GM23338 (cell line): Measurements from ENCODE around the gene TRABD2A. TPM values are rescaled to one million over a fixed set of nuclear protein-coding genes. Genes with fewer than 3 reads are reported as not detected.

ENCODE experiments used
- ATAC-seq: fragments of 200-7000 bp; cut with Tn5 transposase; 3 replicates; pipeline ENCODE4 v1.9.1; 2020
- DNase-seq: peaks from one replicate; pipeline ENCODE4 v3.0.0-alpha.2; 2015; ENCODE audit warnings: low spot score
- H2AFZ ChIP-seq: fragments of 200-600 bp; sonication (generic); 2 replicates; pipeline ENCODE4 v1.8.0; 2016; ENCODE audit warnings: antibody characterized with exemption, mild to moderate bottlenecking, moderate library complexity
- H3F3A ChIP-seq: fragments of 200-600 bp; sonication (generic); replicated peaks from 2 replicates; pipeline ENCODE4 v1.8.0; 2017; ENCODE audit warnings: antibody characterized with exemption, mixed run types, low read depth
- H3K27ac ChIP-seq: fragments of 200-600 bp; sonication (generic); 2 replicates; pipeline ENCODE4 v1.6.1; 2016; ENCODE audit warnings: low read depth
- H3K27me3 ChIP-seq: fragments of 200-600 bp; sonication (generic); 2 replicates; pipeline ENCODE4 v1.8.0; 2016; ENCODE audit warnings: mild to moderate bottlenecking, mixed run types, moderate library complexity; ENCODE audit not compliant: insufficient read depth
- H3K36me3 ChIP-seq: fragments of 200-600 bp; sonication (generic); 2 replicates; pipeline ENCODE4 v1.8.0; 2016; ENCODE audit warnings: mild to moderate bottlenecking; ENCODE audit not compliant: insufficient read depth
- H3K4me1 ChIP-seq: fragments of 200-600 bp; sonication (generic); 2 replicates; pipeline ENCODE4 v1.8.0; 2016; ENCODE audit warnings: mild to moderate bottlenecking, moderate library complexity; ENCODE audit not compliant: insufficient read depth
- H3K4me2 ChIP-seq: fragments of 200-600 bp; sonication (generic); 2 replicates; pipeline ENCODE4 v1.7.1; 2017; ENCODE audit warnings: mixed run types
- H3K4me3 ChIP-seq: fragments of 200-600 bp; sonication (generic); 2 replicates; pipeline ENCODE4 v1.6.1; 2016; ENCODE audit warnings: mixed run types
- H3K79me2 ChIP-seq: fragments of 200-600 bp; sonication (generic); replicated peaks from 2 replicates; pipeline ENCODE4 v1.8.0; 2017; ENCODE audit warnings: mild to moderate bottlenecking; ENCODE audit not compliant: insufficient read depth
- H3K9me2 ChIP-seq: fragments of 200-600 bp; sonication (generic); 2 replicates; pipeline ENCODE4 v1.8.0; 2017; ENCODE audit not compliant: insufficient read depth
- H4K20me1 ChIP-seq: fragments of 200-600 bp; sonication (generic); replicated peaks from 2 replicates; pipeline ENCODE4 v1.8.0; 2017; ENCODE audit warnings: mild to moderate bottlenecking; ENCODE audit not compliant: insufficient read depth
- H3K27ac Mint-ChIP-seq: 2 replicates; pipeline ENCODE4 v1.8.0; 2020; ENCODE audit warnings: inconsistent platforms, mild to moderate bottlenecking, moderate library complexity, mixed read lengths
- H3K27me3 Mint-ChIP-seq: 3 replicates; pipeline ENCODE4 v1.8.0; 2022; ENCODE audit warnings: low read depth, mild to moderate bottlenecking, moderate library complexity, mixed read lengths, inconsistent platforms; ENCODE audit not compliant: insufficient read depth, poor library complexity
- H3K36me3 Mint-ChIP-seq: 3 replicates; pipeline ENCODE4 v1.8.0; 2021; ENCODE audit warnings: low read depth, mild to moderate bottlenecking, inconsistent platforms, moderate library complexity, mixed read lengths
- H3K4me1 Mint-ChIP-seq: 3 replicates; pipeline ENCODE4 v1.8.0; 2020; ENCODE audit warnings: mild to moderate bottlenecking, inconsistent platforms, mixed read lengths
- H3K4me3 Mint-ChIP-seq: 3 replicates; pipeline ENCODE4 v1.8.0; 2021; ENCODE audit warnings: moderate library complexity, mild to moderate bottlenecking, inconsistent platforms, mixed read lengths
- H3K9me3 Mint-ChIP-seq: 3 replicates; pipeline ENCODE4 v1.8.0; 2020; ENCODE audit warnings: moderate library complexity, mild to moderate bottlenecking, inconsistent platforms, mixed read lengths
- CREB1 ChIP-seq: fragments of 250-450 bp; sonication (Bioruptor Pico); IDR thresholded peaks from 2 replicates; pipeline ENCODE4 v1.5.0; 2020; ENCODE audit warnings: low read depth, mild to moderate bottlenecking, moderate library complexity
- CTCF ChIP-seq, 2 experiments: fragments of 200-600 bp in 1 of 2; sonication (generic) in 1 of 2; conservative IDR thresholded peaks; 2 replicates each; pipeline versions ENCODE4 v1.5.1 to v1.6.1; 2016 to 2017; ENCODE audit warnings: antibody characterized with exemption in 2 of 2, low read depth in 2 of 2, mild to moderate bottlenecking in 2 of 2, moderate library complexity in 1 of 2
- EZH2 ChIP-seq: fragments of 200-600 bp; sonication (generic); IDR thresholded peaks from one replicate; pipeline ENCODE4 v1.8.0; 2017; ENCODE audit warnings: antibody characterized with exemption, mild to moderate bottlenecking, low read depth; ENCODE audit not compliant: unreplicated experiment
- POLR2AphosphoS5 ChIP-seq: IDR thresholded peaks from 2 replicates; pipeline ENCODE4 v1.6.1; 2016; ENCODE audit warnings: antibody characterized with exemption, low read depth
- STAT1 ChIP-seq: IDR thresholded peaks from one replicate; pipeline ENCODE4 v1.6.1; 2016; ENCODE audit warnings: antibody characterized with exemption; ENCODE audit not compliant: unreplicated experiment
- ZNF331 ChIP-seq: fragments of 250-450 bp; sonication (Bioruptor Pico); IDR thresholded peaks from 2 replicates; pipeline ENCODE4 v1.5.0; 2020; ENCODE audit warnings: low read depth, mild to moderate bottlenecking, moderate library complexity
- polyA plus RNA-seq: library from polyadenylated mRNA; unstranded; fragments of >200 nt; fragmentation: Nextera tagmentation; extraction: Ambion mirVana; gene quantifications from 2 replicates; pipeline ENCODE4 v1.2.1, GENCODE V29; 2016
- total RNA-seq: library from RNA; depleted of rRNA; stranded (reverse); fragments of >200 nt; shearing (Covaris generic); gene quantifications from 2 replicates; pipeline ENCODE4 v1.2.3, GENCODE V29; 2014
- TF ChIP-seq, protein P1 (sequence below): fragments of 250-450 bp; sonication (Bioruptor Pico); IDR thresholded peaks from 2 replicates; pipeline ENCODE4 v1.5.0; 2020; ENCODE audit warnings: mild to moderate bottlenecking, moderate library complexity
- TF ChIP-seq, protein P2 (sequence below): IDR thresholded peaks from 2 replicates; pipeline ENCODE4 v1.6.1; 2016; ENCODE audit warnings: antibody characterized with exemption

TRABD2A gene
- total and polyA plus RNA-seq, 2 experiments from 2014 or later: 5.5 to 12.1 TPM

DNA sequence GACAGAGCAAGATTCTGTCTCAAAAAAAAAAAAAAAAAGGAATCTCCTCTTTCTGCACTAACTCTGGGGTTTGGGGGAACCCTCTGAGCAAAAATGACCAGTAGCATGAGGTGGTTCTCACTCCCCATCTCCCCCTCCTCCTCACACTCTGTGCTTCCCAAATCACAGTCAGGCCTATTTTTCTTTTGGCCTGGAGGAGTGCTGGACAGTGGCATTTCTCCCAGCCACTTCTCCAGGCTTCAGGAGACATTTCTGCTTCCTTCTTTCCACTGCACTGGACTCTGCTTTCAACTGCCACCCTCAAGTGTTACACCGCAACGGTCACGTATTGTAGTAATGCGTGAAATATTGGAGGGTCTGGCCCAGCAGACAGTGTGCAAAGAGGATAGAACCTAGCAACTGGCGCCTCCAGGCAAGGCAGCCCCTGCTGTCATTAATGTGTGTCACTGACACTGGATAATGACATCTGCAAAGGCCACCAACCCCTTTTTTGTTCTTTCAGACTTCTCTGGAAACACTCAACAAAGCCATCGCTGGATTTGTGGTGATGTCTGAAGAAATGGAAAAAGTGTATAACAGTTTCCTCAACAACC is 68.9 kb downstream of the TRABD2A start:
- Histone ChIP-seq H3K4me3 (no peak overlapping the region), H3K27ac (no peak overlapping the region), H3K79me2 (no peaks in the 10 kb centered on the region), H3K27me3 (no peaks in the 10 kb centered on the region), H3K36me3 (no peaks in the 10 kb centered on the region), H3K9me2 (peaks cover 15% of the 10 kb centered on the region), H3F3A (no peaks in the 10 kb centered on the region), H2AFZ (no peak overlapping the region), H3K4me1 (no peaks in the 10 kb centered on the region), H4K20me1 (no peaks in the 10 kb centered on the region), H3K4me2 (no peak overlapping the region)
- no peak for ATAC-seq
- no peak for DNase-seq
- H3K4me1 Mint-ChIP-seq: 0 out of 3 replicates have a peak, but pooled peaks cover 3% of the 10 kb centered on the region
- TF ChIP-seq CTCF (conservative IDR thresholded peaks at IDR 0.05; ENCODE audit: low read depth in 2 of 2) (no peak), CREB1 (CRISPR knock-in tag) (no peak), EZH2 (no peak), ZNF331 (no peak), STAT1 (no peak), POLR2AphosphoS5 (no peak)
- TF ChIP-seq, protein P1, sequence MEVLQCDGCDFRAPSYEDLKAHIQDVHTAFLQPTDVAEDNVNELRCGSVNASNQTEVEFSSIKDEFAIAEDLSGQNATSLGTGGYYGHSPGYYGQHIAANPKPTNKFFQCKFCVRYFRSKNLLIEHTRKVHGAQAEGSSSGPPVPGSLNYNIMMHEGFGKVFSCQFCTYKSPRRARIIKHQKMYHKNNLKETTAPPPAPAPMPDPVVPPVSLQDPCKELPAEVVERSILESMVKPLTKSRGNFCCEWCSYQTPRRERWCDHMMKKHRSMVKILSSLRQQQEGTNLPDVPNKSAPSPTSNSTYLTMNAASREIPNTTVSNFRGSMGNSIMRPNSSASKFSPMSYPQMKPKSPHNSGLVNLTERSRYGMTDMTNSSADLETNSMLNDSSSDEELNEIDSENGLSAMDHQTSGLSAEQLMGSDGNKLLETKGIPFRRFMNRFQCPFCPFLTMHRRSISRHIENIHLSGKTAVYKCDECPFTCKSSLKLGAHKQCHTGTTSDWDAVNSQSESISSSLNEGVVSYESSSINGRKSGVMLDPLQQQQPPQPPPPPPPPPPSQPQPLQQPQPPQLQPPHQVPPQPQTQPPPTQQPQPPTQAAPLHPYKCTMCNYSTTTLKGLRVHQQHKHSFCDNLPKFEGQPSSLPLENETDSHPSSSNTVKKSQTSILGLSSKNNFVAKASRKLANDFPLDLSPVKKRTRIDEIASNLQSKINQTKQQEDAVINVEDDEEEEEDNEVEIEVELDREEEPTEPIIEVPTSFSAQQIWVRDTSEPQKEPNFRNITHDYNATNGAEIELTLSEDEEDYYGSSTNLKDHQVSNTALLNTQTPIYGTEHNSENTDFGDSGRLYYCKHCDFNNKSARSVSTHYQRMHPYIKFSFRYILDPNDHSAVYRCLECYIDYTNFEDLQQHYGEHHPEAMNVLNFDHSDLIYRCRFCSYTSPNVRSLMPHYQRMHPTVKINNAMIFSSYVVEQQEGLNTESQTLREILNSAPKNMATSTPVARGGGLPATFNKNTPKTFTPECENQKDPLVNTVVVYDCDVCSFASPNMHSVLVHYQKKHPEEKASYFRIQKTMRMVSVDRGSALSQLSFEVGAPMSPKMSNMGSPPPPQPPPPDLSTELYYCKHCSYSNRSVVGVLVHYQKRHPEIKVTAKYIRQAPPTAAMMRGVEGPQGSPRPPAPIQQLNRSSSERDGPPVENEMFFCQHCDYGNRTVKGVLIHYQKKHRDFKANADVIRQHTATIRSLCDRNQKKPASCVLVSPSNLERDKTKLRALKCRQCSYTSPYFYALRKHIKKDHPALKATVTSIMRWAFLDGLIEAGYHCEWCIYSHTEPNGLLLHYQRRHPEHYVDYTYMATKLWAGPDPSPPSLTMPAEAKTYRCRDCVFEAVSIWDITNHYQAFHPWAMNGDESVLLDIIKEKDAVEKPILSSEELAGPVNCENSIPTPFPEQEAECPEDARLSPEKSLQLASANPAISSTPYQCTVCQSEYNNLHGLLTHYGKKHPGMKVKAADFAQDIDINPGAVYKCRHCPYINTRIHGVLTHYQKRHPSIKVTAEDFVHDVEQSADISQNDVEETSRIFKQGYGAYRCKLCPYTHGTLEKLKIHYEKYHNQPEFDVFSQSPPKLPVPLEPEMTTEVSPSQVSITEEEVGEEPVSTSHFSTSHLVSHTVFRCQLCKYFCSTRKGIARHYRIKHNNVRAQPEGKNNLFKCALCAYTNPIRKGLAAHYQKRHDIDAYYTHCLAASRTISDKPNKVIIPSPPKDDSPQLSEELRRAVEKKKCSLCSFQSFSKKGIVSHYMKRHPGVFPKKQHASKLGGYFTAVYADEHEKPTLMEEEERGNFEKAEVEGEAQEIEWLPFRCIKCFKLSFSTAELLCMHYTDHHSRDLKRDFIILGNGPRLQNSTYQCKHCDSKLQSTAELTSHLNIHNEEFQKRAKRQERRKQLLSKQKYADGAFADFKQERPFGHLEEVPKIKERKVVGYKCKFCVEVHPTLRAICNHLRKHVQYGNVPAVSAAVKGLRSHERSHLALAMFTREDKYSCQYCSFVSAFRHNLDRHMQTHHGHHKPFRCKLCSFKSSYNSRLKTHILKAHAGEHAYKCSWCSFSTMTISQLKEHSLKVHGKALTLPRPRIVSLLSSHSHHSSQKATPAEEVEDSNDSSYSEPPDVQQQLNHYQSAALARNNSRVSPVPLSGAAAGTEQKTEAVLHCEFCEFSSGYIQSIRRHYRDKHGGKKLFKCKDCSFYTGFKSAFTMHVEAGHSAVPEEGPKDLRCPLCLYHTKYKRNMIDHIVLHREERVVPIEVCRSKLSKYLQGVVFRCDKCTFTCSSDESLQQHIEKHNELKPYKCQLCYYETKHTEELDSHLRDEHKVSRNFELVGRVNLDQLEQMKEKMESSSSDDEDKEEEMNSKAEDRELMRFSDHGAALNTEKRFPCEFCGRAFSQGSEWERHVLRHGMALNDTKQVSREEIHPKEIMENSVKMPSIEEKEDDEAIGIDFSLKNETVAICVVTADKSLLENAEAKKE (CRISPR knock-in tag): no peak
- TF ChIP-seq, protein P2, sequence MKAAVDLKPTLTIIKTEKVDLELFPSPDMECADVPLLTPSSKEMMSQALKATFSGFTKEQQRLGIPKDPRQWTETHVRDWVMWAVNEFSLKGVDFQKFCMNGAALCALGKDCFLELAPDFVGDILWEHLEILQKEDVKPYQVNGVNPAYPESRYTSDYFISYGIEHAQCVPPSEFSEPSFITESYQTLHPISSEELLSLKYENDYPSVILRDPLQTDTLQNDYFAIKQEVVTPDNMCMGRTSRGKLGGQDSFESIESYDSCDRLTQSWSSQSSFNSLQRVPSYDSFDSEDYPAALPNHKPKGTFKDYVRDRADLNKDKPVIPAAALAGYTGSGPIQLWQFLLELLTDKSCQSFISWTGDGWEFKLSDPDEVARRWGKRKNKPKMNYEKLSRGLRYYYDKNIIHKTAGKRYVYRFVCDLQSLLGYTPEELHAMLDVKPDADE: no peak
- no peaks in the 10 kb centered on the region for H3K9me3 Mint-ChIP-seq
- no peaks in the 10 kb centered on the region for H3K36me3 Mint-ChIP-seq
- no peak overlapping the region for H3K27ac Mint-ChIP-seq
- H3K27me3 Mint-ChIP-seq: peaks cover 8% of the 10 kb centered on the region
- no peak overlapping the region for H3K4me3 Mint-ChIP-seq
